ENCODE results near the gene MLST8.
A peak's percentile ranks its signal among the peaks of the same experiment; 100 is the strongest.

The MLST8 gene

GRCh38 chr16:2205104-2205966 lies at the start of gene MLST8:
Gene MLST8, plus strand, starts transcription at chr16:2205454. Its CDS starts 632 bp downstream, at chr16:2206086.
- TF ChIP-seq FOXM1 (IDR thresholded peaks at IDR 0.05; ENCODE audit: borderline replicate concordance, low read depth) (no peak), EP300 (IDR thresholded peaks at IDR 0.05; ENCODE audit: borderline replicate concordance) (peak; percentile 42), MAX (IDR thresholded peaks at IDR 0.05) (peak; percentile 67; the same call in 1 of the 2 replicates), CEBPB (IDR thresholded peaks at IDR 0.05) (peak; percentile 1; the same call in 1 of the 2 replicates), TAF1 (IDR thresholded peaks at IDR 0.05; ENCODE audit: low read depth) (peak; percentile 89), USF1 (IDR thresholded peaks at IDR 0.05) (peak; percentile 74), TEAD4 (IDR thresholded peaks at IDR 0.05) (0 out of 2 replicates have a peak, but pooled peaks have one; percentile 1), NFIC (IDR thresholded peaks at IDR 0.05) (no peak), EGR1 (IDR thresholded peaks at IDR 0.05) (peak; percentile 90), RAD21 (IDR thresholded peaks at IDR 0.05; ENCODE audit: low read depth) (no peak), REST (IDR thresholded peaks at IDR 0.05; ENCODE audit: low read depth) (no peak), YY1 (IDR thresholded peaks at IDR 0.05; ENCODE audit: low read depth) (peak; percentile 84), CREB1 (IDR thresholded peaks at IDR 0.05; ENCODE audit: low read depth) (0 out of 2 replicates have a peak, but pooled peaks have one; percentile 18), TCF12 (IDR thresholded peaks at IDR 0.05; ENCODE audit: low read depth) (peak; percentile 62), ZBTB7A (IDR thresholded peaks at IDR 0.05; ENCODE audit: low read depth) (no peak)

GRCh38 chr16:2155977-2156848 lies 49.0 kb upstream of the MLST8 start:
- TF ChIP-seq ZBTB7A (IDR thresholded peaks at IDR 0.05; ENCODE audit: low read depth) (peak; percentile 86; the same call in 1 of the 2 replicates), TEAD4 (IDR thresholded peaks at IDR 0.05) (peak; percentile 27; the same call in 1 of the 2 replicates), EP300 (IDR thresholded peaks at IDR 0.05; ENCODE audit: borderline replicate concordance) (no peak), NFIC (IDR thresholded peaks at IDR 0.05) (no peak), CREB1 (IDR thresholded peaks at IDR 0.05; ENCODE audit: low read depth) (no peak)

- TF ChIP-seq YY1 (IDR thresholded peaks at IDR 0.05; ENCODE audit: low read depth), result no peak
Measured at GRCh38 chr16:2156849-2157224, 48.4 kb upstream of the MLST8 start.

GRCh38 chr16:2157480-2158261 lies 47.6 kb upstream of the MLST8 start:
- TF ChIP-seq TCF12 (IDR thresholded peaks at IDR 0.05; ENCODE audit: low read depth) (no peak), TEAD4 (IDR thresholded peaks at IDR 0.05) (no peak), EGR1 (IDR thresholded peaks at IDR 0.05) (no peak), YY1 (IDR thresholded peaks at IDR 0.05; ENCODE audit: low read depth) (no peak), NFIC (IDR thresholded peaks at IDR 0.05) (no peak), TAF1 (IDR thresholded peaks at IDR 0.05; ENCODE audit: low read depth) (no peak), USF1 (IDR thresholded peaks at IDR 0.05) (no peak), EP300 (IDR thresholded peaks at IDR 0.05; ENCODE audit: borderline replicate concordance) (no peak), CEBPB (IDR thresholded peaks at IDR 0.05) (no peak), CREB1 (IDR thresholded peaks at IDR 0.05; ENCODE audit: low read depth) (no peak), FOXM1 (IDR thresholded peaks at IDR 0.05; ENCODE audit: borderline replicate concordance, low read depth) (no peak), REST (IDR thresholded peaks at IDR 0.05; ENCODE audit: low read depth) (no peak), ZBTB7A (IDR thresholded peaks at IDR 0.05; ENCODE audit: low read depth) (no peak), RAD21 (IDR thresholded peaks at IDR 0.05; ENCODE audit: low read depth) (no peak), MAX (IDR thresholded peaks at IDR 0.05) (no peak)

All from Ishikawa (cell line).